Activated CD8-positive, alpha-beta memory T cell treated with anti-CD3 and anti-CD28 coated beads for 48 hours (primary cell): Measurements from ENCODE around the gene HNMT.

ENCODE experiments used
- DNase-seq, 3 experiments: peaks; one replicate each; pipeline ENCODE4 v3.0.0-alpha.2; 2020; ENCODE audit warnings: low read depth in 2 of 3, low spot score in 2 of 3

HNMT gene

DNA sequence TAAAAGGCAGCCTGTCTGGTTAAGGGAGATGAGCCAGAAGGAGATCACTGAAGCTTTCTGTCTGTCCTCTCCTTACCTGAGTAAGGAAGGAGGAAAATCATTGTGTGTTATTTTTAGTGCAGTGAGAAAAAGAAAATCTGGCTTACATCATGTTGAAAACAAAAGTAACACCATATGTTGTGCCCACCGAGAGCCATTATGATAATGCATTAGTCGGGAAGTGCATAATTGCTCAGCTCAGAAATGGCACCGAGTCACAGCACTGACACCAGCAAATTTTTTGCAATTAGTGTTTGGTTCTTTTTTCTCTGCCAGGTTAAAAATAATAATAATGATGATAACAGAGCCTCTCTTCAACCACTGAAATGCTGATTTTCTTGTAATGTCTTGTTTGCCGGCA lies 46.6 kb downstream of the HNMT start:
- DNase-seq = no peak

DNA sequence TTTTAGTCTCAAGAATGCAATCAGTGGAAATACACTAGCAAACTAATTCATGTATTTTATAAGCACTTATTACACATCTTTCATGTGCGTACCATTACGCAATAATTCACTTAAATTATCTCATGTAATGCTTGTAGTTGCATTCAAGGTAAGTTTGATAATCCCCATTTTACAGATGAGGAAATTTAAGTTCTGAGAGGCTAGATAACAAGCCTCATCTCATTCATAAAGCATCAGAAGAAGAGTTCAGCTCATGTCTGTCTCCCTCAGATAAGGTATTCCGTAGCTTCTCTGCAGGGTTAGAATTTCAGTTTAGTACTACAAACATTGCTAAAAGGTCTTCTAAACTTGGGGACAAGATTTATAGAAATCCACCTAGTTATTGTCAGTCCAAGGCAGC lies 47.8 kb downstream of the HNMT start:
- no peak for DNase-seq

DNA sequence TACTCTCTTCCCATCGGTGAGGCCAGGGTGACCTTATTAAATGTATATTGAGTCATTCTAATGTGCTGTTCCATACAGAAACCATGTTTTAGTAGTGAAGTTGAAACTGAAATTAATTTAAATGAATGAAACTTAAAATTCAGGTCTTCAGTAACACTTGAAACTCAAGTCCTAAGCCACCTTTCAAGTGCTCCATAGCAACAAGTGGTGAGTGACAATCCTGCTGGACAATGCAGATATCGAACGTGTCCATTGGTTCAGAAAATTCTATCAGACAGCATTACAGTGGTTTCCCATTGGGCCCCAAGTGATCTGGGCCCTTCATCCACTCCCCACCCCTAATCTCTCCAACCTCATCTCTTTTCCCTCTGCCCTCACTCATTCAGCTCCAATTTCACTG lies 48.7 kb downstream of the HNMT start:
- no peak for DNase-seq

GRCh38 chr2:138013639-138014038 lies 49.4 kb downstream of the HNMT start:
- no peak for DNase-seq

GRCh38 chr2:138015494-138015893 lies 51.2 kb downstream of the HNMT start:
- no peak for DNase-seq

DNA sequence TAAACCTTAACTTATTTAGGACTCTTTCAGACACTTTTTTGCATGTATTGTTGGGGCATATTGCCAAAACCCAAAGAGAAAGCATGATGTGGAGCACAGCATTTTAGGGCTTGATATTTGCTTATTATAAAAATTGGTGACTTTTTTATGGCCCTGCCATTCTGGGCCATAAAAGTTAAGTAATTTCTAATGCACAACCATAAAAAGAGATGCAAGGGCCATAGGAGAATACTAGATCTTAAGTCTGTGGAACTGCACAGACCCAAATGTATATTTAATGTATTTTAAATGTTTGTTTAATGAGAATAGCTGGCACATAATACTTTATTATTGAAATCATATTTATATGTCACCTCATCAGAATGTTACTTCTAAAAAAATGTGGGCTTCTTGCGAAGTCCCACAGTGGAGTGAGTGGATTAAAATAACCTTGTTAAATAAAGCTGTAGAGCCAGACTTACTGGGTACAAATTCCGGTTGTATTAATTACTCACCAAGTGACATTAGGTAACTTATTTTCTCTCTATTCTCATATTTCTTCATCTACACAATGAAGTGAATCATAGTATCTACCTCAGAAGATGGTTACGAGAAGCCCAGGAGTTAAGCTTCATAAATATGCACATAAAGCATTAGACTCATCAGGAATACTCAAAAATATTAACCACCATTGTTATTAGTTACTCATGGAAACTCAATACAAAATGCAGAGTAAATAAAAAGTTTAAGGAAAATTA lies 52.2 kb downstream of the HNMT start:
- no peak for DNase-seq

DNA sequence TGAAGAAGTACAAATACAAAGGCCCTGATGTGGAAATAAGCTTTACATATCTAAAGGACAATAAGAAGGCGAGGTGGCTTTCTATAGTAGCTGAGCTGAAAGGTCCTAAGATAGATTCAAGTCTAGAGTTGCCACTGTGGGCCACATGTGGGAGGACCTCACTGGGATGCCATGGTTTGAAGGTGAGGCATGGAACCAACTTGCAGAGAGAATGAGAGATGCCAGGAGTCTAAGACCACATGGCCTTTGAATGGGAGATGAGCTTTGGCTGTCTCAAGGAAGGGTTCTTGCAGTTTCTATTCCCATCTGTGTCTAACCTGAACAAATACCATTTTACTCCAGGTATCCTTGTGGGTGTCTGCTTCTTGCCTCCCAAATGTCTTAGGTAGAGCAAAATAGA lies 53.6 kb downstream of the HNMT start:
- no peak for DNase-seq

DNA sequence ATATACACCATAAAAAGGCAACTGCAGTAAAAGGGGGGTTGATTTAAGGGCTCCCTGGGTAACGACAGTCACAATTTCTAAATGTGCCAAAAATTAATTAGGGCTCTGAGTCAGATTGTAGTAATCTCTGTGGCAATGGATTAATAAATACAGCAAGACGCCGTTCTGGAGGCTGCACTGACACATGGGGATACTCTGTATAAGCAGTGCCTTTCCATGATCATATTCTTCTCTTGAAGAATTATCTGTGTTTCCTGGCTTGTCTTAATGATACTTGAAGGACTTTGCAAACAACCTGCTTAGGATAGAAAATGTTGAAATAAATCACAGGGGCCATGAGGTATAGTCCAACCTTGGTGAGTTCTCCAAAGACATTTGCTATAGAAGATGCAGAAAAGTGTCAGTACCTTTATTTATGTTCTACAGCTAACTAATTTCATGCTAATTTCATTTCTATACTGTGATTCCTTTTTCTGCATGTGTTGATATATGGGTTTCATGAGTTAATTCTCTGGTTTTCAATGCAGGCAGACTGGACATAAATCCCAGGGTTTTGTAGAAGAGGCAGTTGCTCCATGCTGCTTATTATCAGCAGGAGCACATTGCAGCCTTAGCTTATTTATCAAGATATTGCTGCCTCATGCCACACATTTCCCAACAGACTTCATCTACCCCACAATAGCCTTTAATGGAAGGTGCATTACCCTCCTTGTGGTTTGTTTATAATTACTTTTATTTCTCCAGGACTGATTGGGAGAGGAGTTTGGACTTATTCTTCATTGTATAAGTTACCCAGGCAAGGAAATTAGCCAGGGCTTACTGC lies 54.8 kb downstream of the HNMT start:
- DNase-seq = no peak

DNA sequence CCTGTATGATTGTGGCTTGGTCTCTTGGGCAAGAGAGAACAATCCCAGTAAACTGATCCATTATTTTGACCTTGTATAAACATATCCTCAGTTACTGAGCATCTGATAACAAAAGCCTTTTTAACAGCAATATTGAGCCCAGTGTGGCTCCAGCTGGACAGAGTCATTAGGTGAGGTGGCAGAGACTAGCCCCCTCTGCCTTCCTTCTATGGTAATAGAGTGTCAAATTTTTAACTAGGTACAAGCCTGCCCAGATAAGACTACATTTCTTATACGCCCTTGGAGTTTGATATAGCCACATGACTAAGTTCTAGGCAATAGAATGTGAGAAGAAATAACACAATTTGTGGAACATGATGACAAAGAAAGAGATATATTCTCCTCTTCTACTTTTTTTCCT lies 56.2 kb downstream of the HNMT start:
- DNase-seq = no peak

DNA sequence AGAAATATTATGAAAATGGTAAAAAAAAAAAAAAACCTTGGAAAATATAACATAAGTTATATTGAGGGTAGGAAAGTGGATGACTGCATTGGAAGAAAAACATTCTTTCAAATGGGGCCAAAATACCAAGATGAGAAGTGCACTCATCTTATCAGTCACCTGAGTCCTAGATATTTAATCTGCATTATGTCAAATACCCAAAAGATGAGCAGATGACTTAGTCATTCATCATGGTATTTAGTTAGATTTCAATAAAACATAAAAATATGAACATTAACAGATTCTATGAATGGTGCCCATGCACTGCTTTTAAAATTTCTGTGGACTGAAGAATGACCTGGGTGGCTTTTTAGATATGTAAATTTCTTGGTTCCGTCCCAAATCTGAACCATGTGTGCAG lies 56.9 kb downstream of the HNMT start:
- DNase-seq = no peak

DNA sequence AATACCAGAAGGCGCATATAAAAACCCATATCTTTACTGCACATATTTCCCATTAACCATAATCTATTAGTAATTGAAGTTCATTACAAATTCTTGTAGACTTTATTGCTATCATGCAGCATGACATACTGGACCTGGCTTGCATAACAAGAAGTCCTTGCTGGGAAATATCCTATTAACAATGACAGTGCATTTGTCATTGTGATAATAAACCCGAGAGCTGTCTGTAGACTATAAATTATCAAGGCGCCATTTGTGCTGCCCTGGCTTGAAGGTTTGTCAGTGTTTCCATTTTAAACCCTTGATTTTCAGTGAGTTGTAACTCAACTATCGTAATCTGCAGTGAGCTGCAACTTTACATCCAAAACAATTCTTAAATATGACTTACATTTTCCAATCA lies 59.0 kb downstream of the HNMT start:
- DNase-seq = no peak

DNA sequence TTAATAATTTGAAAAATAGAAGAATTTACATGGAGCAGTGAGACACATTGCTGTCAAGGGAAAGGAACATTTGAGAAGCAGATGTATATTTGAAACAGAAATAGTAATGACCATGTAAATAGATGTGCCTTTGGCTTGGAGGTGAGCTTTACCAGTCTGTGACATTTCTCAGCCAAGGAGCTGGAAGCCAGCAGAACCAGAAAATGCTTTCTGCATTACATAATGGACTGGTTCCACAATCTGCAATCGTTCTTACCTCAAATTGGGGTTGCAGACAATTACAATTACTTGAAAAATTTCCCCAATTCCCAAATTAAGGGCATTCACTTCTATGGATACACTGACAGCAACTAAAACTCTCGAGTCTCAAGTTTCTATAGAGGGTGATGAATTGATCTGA lies 59.7 kb downstream of the HNMT start:
- DNase-seq = no peak

DNA sequence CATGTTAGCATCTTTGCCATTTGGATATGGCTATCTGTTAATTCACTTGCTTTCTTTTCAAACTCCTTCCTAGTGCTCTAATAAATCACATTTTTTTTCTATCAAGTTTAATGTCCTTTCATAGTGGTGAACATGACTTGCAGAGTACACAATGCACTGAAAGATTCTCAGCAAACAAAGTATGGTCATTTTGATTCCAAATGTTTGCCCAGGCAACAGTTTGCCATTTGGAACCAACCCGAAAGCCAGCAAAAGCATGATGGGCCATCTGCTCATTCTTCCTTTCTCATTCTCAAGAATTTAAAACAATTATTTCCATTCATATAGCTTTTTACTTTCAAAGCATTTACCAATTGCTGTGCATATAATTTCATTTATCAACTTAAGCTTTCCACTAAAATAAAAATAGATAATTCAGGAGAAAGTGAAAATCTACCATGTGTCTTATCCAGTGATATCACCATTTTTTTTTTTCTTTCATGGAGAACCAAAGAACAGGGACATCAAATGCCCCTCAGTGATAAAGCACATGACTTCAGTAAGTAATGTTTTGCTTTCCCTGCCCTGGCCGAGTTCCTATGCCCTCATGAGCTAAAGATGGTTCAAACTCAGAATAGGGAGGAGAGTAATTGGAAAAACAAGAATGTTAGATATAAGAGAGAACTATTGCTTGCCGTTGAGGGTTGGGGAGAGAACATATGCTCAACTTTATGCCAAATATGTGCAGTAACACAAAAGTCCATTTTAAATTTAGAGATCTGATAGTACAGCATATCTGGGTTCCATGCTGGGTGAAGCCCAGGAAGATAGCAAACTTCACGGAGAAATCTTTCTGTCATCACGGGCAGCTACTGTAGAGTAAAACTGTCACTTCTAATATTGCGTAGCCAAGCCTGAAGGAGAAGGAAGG lies 62.1 kb downstream of the HNMT start:
- DNase-seq = no peak

DNA sequence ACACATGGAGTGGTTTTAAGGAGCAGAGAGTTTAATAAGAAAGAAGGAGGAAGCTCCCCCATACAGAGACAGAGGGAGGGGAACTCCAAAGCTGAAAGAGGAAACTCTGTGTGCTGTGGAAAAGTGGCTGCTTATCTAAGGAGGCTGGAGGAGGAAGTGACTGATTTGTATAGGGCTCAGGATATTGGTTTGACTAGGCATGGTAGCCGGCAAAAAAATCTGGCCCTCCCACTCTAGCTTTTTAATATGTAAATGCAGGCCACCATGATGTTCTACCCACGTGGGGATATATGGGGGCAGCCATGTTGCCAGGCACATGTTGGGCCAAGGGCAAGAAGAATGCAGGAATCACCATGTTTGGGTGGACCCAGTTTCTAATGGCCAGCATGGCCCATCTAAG lies 64.3 kb downstream of the HNMT start:
- DNase-seq = no peak

- no peak for DNase-seq
These were observed 65.0 kb downstream of the HNMT start for GRCh38 chr2:138029276-138029675.

DNA sequence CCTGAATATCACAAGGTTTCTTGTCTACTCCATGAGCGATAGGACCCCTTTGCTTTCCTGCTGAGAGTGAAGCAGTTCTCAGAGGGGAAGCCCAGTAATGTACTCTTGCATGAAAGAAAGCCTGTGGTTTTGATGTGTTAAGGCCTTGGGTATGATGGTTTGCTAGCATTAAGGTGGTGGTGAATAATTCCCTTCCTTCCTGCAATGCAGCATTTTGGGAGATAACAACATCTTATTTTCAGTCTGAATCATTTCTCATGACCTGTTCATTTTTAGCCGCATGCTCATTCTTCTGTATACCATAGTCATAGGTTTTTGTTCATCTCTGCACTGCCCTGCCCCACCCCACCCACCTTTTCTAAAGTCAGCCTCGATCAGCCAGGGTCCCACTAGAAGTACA lies 66.2 kb downstream of the HNMT start:
- no peak for DNase-seq

DNA sequence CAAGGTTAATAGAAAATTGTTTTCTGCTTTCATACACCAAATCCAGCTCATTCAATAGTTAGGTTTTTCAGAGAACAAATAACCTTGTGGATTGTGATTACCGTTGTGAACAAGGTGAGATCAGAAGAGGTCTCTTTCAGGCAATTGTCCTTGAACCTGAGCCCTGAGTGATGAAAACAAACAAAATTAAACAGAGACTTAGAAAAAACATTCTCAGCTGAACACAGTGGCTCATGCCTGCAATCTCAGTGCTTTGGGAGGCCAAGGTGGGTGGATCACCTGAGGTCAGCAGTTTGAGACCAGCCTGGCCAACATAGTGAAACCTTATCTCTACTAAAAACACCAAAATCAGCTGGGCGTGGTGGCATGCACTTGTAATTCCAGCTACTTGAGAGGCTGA lies 68.1 kb downstream of the HNMT start:
- no peak for DNase-seq

DNA sequence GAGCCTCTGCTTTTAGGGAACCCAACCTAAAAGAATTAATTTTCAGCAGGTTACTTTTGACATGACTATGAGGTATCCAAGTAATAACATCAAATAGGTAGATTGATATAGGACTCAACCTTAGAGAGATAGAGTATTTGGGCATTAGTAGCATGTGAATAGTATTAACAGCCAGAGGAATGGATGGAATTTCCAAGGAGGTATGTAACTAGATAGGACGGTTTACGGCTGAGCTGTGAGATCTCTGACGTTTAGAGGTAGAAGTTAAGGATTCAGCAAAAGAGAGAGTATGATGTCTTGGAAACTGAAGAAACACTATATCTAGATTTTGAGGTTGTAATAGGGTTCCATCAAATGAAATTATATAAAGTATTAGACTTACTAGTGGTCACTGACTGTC lies 70.3 kb downstream of the HNMT start:
- no peak for DNase-seq

DNA sequence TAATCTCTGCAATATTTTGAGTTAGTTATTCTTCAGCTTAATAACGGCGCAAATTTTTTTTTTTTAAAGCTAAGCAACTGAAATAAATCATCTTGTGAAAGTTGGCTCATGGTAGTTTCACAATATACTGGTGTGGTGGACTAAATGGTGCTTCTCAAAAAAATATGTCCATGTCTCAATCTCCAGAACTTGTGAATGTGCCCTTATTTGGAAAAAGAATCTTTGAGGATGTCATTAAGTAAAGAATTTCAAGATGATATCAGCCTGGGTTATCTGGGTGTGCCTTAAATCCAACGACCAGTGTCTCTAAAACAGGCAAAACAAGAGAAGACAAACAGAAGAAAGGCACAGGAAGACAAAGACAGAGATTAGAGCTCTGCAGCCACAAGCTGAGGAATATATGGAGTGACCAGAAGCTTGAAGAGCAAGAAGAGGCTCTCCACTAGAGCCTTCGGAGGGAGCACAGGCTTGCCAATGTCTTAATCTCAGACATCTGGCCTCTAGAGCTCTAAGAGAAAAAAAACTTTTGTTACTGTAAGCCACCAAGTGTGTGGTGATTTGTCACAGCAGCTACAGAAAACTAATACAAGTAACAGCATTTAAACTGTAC lies 71.4 kb downstream of the HNMT start:
- no peak for DNase-seq

DNA sequence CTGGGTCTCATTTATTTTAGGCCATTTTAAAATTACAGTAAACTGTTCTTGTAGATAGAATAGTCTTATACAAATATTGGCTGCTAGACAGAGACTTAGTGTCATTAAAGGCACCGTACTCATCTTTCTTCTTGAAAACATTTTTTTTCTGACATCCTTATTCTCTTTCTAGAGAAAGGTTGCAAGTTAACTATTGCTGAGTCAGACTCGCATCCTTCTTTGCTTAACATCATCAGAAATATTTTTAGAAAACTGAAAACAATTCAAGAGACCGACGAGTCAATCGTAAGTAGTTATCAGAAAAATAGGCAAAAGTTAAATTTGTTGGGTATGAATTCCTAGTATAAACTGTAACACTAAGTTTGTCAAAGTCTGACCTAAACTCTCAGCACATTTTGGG lies 72.2 kb downstream of the HNMT start:
- no peak for DNase-seq

DNA sequence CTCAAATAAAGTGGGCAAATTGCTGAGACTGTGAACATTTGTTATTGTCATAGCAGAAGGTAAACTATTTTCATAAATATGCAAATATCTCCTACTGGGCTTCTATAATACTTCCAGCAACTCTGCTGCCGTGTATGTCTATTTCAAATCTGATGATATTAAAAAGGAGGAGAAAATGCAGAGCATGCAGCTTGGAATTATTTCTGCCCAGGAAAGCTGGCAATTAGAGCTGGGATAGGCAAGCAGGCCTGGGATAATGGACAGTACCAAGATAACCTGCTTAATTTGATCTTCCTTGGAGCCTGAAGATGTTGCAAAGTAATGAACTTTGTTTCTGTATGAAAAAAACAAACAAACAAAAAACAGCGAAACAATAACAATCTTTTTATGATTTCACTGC lies 72.8 kb downstream of the HNMT start:
- DNase-seq = no peak
